NCI-H510A treated with DMSO at 0.1 percent for 48 hours (cell line): ENCODE results near the gene OR51B4.
"Not testable (repeated sequence)": the region's sequence is repeated elsewhere in the genome, so short reads cannot be mapped to it uniquely, and the experiment has no call there.

Source experiments
- DNase-seq: peaks from one replicate; lab custom pipeline; 2025; lab: John Stamatoyannopoulos, UW

The OR51B4 gene

DNA sequence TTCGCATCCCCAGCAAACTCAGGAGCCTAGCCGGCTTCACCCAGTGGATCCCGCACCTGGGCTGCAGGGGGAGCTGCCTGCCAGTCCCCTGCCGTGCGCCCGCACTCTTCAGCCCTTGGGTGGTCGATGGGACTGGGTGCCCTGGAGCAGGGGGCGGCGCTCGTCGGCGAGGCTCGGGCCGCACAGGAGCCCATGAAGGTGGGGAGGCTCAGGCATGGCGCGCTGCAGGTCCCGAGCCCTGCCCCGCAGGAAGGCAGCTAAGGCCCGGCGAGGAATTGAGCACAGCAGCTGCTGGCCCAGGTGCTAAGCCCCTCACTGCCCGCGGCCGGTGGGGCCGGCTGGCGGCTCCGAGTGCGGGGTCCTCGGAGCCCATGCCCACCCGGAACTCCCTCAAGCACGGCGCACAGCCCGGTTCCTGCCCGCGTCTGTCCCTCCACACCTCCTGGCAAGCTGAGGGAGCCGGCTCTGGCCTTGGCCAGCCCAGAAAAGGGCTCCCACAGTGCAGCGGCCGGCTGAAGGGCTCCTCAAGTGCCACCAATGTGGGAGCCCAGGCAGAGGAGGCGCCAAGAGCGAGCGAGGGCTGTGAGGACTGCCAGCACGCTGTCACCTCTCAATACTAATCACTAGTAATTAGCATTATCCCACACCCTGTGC, 7.3 kb downstream of the OR51B4 start:
- DNase-seq = not testable (repeated sequence)

DNA sequence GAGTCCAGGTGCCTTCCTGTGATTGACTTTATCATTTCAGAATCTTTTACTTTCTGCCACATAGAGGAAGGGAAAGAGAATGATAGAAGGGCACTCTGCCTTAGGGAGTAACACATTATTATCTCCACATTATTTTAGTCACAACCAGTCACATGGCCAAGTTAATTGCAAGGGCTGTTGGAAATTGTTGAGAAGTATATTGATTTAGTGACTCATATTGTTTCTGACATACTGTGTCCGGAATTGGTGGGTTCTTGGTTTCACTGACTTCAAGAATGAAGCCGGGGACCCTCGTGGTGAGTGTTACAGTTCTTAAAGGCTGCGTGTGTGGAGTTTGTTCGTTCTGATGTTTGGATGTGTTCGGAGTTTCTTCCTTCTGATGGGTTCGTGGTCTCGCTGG, 8.7 kb downstream of the OR51B4 start:
- DNase-seq = no peak

GRCh38 chr11:5291207-5291838, 10.4 kb downstream of the OR51B4 start:
- DNase-seq = peak; percentile 18

- no peak for DNase-seq
Observed at GRCh38 chr11:5290106-5290505, 11.6 kb downstream of the OR51B4 start.

DNA sequence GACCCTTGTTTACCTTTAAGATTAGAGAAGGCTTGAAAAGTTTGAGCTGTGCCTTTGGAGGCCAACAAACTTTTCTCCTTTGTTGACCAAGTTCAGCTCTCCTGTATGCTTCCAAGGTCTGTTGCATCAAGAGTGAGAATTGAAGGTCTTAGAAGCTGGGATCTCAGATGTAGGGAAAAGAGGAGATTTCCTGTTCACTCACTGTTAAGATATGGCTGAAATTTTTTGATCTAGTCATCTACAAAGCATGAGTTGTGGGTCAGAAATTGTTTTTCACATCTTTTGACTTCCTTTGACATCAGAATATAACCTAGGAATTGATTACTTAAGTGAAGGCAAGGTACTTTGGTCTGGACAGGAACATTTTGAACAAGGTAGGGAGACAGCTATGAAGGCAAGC, 12.1 kb downstream of the OR51B4 start:
- no peak for DNase-seq

DNA sequence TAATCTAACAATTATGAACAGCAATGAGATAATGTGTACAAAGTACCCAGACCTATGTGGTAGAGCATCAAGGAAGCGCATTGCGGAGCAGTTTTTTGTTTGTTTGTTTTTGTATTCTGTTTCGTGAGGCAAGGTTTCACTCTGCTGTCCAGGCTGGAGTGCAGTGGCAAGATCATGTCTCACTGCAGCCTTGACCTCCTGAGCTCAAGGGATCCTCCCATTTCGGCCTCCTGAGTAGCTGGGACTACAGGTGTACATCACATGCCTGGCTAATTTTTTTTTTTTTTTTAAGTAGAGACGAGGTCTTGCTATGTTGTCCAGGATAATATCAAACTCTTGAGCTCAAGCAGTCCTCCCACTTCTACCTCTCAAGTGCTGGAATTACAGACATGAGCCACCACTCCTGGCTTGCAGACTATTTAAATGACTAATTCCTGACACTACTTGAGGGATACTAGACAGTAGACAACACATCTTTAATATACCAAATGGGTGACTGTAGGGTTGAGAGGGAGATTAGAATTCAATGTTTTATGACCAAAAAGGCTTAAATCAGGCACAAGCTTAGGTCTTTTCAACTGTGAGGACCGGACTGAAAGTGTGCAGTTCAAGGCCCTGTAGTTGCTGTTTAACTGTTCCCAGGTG, 12.7 kb downstream of the OR51B4 start:
- no peak for DNase-seq

GRCh38 chr11:5288108-5288905, 13.4 kb downstream of the OR51B4 start:
- no peak for DNase-seq

- DNase-seq = no peak
Observed at GRCh38 chr11:5286901-5287300, 14.8 kb downstream of the OR51B4 start.

GRCh38 chr11:5286351-5286750, 15.4 kb downstream of the OR51B4 start:
- no peak for DNase-seq

DNA sequence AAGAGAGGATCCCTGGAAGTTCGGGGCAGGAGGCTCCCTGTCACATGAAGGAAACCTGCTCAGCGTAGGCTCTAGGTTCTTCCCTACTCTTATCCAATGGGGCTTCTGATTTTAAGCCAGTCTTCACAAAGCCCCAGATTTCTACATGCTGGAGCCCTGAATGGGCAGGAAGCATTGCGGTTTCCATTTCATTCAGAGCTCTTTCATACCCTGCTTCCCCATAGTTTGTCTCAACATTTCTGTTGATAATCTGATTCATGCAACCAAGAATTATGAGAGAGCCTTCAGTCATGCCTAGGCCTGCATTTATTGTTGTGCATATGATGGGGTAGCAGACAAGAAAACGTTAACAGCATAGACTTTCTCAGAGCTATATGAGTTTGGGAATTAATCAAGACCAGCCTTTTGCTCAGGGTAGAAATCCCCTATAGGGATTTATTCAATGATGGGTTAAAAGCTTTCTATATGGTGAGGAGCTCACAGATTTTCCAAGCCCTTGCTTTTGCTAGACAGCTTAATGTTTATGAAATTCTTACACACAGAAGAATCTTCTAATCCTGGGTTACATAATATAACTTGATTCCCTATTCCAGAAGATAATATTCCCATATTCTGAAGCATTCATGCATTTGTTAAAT, 15.9 kb downstream of the OR51B4 start:
- DNase-seq = no peak

DNA sequence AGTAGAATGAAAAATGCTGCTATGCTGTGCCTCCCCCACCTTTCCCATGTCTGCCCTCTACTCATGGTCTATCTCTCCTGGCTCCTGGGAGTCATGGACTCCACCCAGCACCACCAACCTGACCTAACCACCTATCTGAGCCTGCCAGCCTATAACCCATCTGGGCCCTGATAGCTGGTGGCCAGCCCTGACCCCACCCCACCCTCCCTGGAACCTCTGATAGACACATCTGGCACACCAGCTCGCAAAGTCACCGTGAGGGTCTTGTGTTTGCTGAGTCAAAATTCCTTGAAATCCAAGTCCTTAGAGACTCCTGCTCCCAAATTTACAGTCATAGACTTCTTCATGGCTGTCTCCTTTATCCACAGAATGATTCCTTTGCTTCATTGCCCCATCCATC, 17.1 kb downstream of the OR51B4 start:
- DNase-seq = no peak

GRCh38 chr11:5283882-5284281, 17.9 kb downstream of the OR51B4 start:
- DNase-seq = no peak

- no peak for DNase-seq
Observed at GRCh38 chr11:5283086-5283485, 18.7 kb downstream of the OR51B4 start.

DNA sequence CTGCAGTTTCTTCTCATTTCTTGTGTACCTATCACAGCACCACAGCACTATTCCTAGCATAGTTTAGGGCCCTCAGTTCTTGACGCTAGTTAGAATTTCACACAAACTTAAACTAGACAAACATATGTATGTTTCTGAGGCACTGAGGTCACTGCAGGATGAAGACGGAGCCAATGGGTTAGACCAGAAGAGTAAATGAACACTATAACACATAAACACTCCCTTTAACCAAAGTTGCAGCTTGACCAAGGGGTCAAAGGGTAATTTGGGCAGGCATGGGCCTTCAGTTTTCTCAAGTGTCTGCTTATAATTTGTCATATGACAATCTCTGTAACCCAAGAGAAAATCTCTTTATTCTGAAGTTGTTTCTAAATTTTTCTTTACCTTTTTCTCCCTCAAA, 19.1 kb downstream of the OR51B4 start:
- no peak for DNase-seq

DNA sequence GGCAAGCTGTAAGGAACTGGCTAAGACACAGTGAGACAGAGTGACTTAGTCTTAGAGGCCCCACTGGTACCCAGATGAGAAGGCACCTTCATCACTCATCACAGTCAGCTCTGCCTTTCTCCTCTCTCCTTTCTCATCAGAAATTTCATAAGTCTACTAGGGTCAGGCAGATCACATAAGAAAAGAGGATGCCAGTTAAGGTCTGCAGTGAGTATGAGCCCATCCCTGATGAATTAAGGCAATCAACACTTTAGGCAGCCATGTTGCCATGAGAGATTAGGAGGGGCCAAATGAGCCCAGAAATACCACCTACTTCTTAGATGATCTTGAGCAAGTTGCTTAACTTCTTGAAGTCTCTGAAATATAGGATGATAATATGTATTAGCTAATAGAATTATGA, 20.1 kb downstream of the OR51B4 start:
- DNase-seq = no peak

DNA sequence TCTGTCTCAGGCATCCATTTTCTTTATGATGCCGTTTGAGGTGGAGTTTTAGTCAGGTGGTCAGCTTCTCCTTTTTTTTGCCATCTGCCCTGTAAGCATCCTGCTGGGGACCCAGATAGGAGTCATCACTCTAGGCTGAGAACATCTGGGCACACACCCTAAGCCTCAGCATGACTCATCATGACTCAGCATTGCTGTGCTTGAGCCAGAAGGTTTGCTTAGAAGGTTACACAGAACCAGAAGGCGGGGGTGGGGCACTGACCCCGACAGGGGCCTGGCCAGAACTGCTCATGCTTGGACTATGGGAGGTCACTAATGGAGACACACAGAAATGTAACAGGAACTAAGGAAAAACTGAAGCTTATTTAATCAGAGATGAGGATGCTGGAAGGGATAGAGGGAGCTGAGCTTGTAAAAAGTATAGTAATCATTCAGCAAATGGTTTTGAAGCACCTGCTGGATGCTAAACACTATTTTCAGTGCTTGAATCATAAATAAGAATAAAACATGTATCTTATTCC, 21.1 kb downstream of the OR51B4 start:
- DNase-seq = peak; percentile 24

- no peak for DNase-seq
Observed at GRCh38 chr11:5279471-5280090, 22.2 kb downstream of the OR51B4 start.

GRCh38 chr11:5277807-5278382, 23.9 kb downstream of the OR51B4 start:
- no peak for DNase-seq

DNA sequence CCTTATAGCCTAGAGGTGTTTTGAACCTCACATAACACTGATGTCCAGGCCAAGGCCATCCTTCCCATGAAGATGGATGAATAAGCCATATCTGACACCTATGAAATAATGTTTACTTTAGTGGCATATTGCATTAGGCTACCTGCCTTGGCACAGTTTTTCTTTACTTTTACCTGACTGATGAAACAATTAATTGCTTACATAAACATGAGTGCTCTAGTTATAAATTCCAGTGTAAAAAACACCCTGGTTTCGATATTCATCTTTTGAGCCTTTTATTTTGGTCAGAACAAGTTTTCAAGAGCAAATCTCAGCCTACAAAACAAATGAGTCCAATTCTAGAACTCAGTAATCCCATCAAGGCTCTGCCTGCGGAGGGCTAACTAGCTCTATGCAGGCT, 25.0 kb downstream of the OR51B4 start:
- DNase-seq = no peak

- DNase-seq = no peak
Observed at GRCh38 chr11:5275369-5276110, 26.2 kb downstream of the OR51B4 start.
